ENCODE data around the gene CDC42SE2.

The CDC42SE2 gene

DNA sequence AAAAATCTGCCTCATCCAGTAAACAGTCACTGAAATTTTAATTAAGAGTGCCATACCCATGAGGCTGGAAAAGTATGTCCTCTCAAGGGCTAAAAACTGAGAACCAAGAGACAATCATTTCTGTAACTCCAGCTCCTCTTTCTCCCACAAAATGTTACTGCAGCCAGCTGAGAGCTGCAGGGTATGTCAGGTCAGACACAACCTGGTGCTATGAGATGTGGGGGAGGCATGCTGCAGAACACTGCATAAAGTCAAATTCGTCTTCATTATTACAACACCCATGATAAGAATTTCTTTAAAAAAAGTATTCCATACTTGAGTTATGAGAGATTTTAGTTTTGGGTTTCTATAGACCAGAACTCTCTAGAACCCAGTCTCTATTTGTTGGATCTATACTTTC, 162.2 kb downstream of the CDC42SE2 start:
- TF ChIP-seq, protein P1, sequence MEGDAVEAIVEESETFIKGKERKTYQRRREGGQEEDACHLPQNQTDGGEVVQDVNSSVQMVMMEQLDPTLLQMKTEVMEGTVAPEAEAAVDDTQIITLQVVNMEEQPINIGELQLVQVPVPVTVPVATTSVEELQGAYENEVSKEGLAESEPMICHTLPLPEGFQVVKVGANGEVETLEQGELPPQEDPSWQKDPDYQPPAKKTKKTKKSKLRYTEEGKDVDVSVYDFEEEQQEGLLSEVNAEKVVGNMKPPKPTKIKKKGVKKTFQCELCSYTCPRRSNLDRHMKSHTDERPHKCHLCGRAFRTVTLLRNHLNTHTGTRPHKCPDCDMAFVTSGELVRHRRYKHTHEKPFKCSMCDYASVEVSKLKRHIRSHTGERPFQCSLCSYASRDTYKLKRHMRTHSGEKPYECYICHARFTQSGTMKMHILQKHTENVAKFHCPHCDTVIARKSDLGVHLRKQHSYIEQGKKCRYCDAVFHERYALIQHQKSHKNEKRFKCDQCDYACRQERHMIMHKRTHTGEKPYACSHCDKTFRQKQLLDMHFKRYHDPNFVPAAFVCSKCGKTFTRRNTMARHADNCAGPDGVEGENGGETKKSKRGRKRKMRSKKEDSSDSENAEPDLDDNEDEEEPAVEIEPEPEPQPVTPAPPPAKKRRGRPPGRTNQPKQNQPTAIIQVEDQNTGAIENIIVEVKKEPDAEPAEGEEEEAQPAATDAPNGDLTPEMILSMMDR (IDR thresholded peaks at IDR 0.05; ENCODE audit: insufficient read depth, low read depth, low read length, missing control alignments) = no peak
- no peak for DNase-seq (ENCODE audit: low read depth)

DNA sequence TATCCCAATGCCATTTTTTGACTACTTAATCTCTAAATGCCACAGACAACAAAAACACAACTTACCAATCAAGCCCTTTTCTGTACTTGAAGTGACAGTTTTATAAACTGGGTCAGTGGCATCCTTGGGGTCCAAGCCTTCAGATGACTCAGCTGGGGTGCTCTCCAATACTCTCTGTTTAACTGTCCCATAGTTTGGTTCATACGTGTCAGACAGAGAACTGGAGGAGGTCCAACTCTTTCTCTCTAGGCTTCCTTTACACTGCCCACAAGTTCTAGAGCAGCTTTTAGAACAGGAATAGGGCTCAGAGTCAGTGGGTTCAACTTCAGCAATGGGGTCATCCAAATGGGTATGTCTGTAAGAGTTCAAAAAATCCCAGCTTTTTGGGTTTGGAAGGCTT, 166.9 kb downstream of the CDC42SE2 start:
- H3K4me3 ChIP-seq (ENCODE audit: low read depth, low read length) = no peak overlapping the region
- TF ChIP-seq, protein P1 (IDR thresholded peaks at IDR 0.05; ENCODE audit: insufficient read depth, low read depth, low read length, missing control alignments) = no peak
- no peak for DNase-seq (ENCODE audit: low read depth)

More for the DNA sequence above, 162.2 kb downstream of the CDC42SE2 start:
- H3K4me3 ChIP-seq (ENCODE audit: low read depth, low read length) = no peak overlapping the region

DNA sequence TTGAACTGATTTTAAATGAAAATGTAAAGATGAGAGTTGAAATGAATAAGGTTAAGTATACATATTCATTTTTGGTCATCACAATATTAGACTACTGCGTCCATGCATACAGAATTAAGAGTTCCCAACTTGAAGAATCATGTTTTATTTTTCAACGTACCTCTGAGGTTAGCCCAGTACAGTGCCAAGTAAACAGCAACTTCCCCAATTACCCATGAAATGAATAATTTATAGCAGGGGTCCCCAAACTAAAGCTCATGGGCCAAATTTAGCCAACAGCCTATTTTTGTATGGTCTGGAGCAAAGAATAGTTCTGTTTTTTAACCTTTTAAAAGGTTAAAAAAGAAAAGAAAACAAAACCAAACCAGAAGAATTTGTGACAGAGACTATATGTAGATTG, 167.9 kb downstream of the CDC42SE2 start:
- H3K4me3 ChIP-seq (ENCODE audit: low read depth, low read length) = no peak overlapping the region
- DNase-seq (ENCODE audit: low read depth) = no peak
- TF ChIP-seq, protein P1 (IDR thresholded peaks at IDR 0.05; ENCODE audit: insufficient read depth, low read depth, low read length, missing control alignments) = no peak

DNA sequence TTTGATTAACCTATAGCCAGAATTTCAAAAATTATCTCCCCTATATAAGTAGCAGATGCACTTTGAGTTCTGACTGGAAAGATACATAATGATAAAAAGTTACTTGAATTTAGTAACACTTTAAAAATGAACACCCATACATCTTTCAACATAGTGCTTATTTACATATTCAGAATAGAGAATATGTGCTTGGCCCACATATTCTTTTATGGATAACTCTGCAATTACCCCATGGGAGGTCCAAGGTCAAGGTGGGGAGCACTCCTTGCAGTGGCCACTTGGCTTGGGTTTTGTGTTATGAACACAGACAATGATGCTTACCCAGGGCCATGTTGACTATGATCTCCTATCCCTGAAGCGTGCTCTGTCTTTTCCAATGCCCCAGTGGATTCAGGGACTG, 169.3 kb downstream of the CDC42SE2 start:
- no peak overlapping the region for H3K4me3 ChIP-seq (ENCODE audit: low read depth, low read length)
- TF ChIP-seq, protein P1 (IDR thresholded peaks at IDR 0.05; ENCODE audit: insufficient read depth, low read depth, low read length, missing control alignments) = no peak
- no peak for DNase-seq (ENCODE audit: low read depth)

DNA sequence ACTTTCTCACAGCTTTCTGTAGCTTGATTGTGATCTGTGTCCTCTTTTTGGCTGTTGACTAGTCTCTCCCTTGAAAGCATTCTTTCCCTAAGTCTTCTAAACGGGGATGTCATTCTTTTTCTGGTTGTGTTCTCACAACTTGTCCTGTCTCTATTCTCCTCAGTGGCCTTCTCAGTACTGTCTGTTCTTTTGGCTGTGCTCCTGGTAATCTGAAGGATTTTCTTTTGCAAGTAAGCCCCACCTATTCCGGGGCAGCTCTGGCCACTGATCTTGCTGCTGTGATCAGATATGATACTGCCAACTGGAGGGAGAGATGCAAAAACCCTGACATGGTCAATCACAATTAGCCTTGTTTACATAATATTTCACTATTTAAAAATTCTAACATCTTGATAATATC, 172.2 kb downstream of the CDC42SE2 start:
- TF ChIP-seq, protein P1 (IDR thresholded peaks at IDR 0.05; ENCODE audit: insufficient read depth, low read depth, low read length, missing control alignments) = no peak
- no peak for DNase-seq (ENCODE audit: low read depth)
- H3K4me3 ChIP-seq (ENCODE audit: low read depth, low read length) = no peak overlapping the region

DNA sequence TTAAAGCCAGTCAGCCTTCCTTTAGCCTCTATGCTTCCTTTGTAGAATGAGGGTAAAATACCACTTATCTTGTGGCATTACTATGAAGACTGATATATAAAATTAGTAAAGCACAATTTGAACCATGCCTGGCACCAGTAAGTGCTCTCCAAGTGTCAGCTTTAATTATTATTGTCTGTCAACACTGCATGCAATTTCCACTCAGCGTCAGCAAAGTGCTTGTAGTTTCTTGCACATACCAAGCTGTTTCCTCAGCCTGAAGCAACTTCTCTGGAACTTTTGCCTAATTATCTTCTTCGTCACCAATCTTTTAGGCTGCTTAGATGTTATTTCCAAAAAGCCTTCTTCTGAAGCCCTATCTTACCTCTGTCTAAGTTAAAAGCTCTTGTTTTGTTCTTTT, 177.3 kb downstream of the CDC42SE2 start:
- no peak overlapping the region for H3K4me3 ChIP-seq (ENCODE audit: low read depth, low read length)
- TF ChIP-seq, protein P1 (IDR thresholded peaks at IDR 0.05; ENCODE audit: insufficient read depth, low read depth, low read length, missing control alignments) = no peak
- DNase-seq (ENCODE audit: low read depth) = no peak

Measured in GM12865 (cell line).